ENCODE data around the gene SPPL3. TPM values are rescaled to one million over a fixed set of nuclear protein-coding genes. Genes with fewer than 3 reads are reported as not detected.
"Not testable (repeated sequence)": the region's sequence is repeated elsewhere in the genome, so short reads cannot be mapped to it uniquely, and the experiment has no call there.

The SPPL3 gene
- 43.0 TPM for total RNA-seq
- long read RNA-seq, partial matches to known transcripts: 3 of 17 reads
- long read RNA-seq, other reads (novel, unspliced or antisense): 11 of 17 reads

- DNase-seq (ENCODE audit: low spot score): peak; percentile 96
These were observed at the start of gene SPPL3 for GRCh38 chr12:120904197-120904773. SPPL3 (minus strand) TSS chr12:120904358; CDS start chr12:120903867, 491 bp downstream.

- DNase-seq (ENCODE audit: low spot score): no peak
These were observed 46.6 kb upstream of the SPPL3 start for GRCh38 chr12:120950807-120951206.

GRCh38 chr12:120950260-120950799 is 46.2 kb upstream of the SPPL3 start:
- not testable (repeated sequence) for DNase-seq (ENCODE audit: low spot score)

GRCh38 chr12:120945516-120945915 is 41.4 kb upstream of the SPPL3 start:
- DNase-seq (ENCODE audit: low spot score): not testable (repeated sequence)

GRCh38 chr12:120944645-120945217 is 40.6 kb upstream of the SPPL3 start:
- DNase-seq (ENCODE audit: low spot score): no peak

- no peak for DNase-seq (ENCODE audit: low spot score)
These were observed 39.3 kb upstream of the SPPL3 start for GRCh38 chr12:120943482-120943881.

- no peak for DNase-seq (ENCODE audit: low spot score)
These were observed 37.8 kb upstream of the SPPL3 start for GRCh38 chr12:120941846-120942405.

- DNase-seq (ENCODE audit: low spot score): no peak
These were observed 37.3 kb upstream of the SPPL3 start for GRCh38 chr12:120941412-120941811.

GRCh38 chr12:120940799-120941198 is 36.6 kb upstream of the SPPL3 start:
- DNase-seq (ENCODE audit: low spot score): no peak

GRCh38 chr12:120940006-120940405 is 35.8 kb upstream of the SPPL3 start:
- no peak for DNase-seq (ENCODE audit: low spot score)

GRCh38 chr12:120939523-120939922 is 35.4 kb upstream of the SPPL3 start:
- no peak for DNase-seq (ENCODE audit: low spot score)

- DNase-seq (ENCODE audit: low spot score): no peak
These were observed 34.3 kb upstream of the SPPL3 start for GRCh38 chr12:120938496-120938895.

- no peak for DNase-seq (ENCODE audit: low spot score)
These were observed 32.0 kb upstream of the SPPL3 start for GRCh38 chr12:120936197-120936596.

- no peak for DNase-seq (ENCODE audit: low spot score)
These were observed 29.6 kb upstream of the SPPL3 start for GRCh38 chr12:120933786-120934185.

- no peak for DNase-seq (ENCODE audit: low spot score)
These were observed 28.9 kb upstream of the SPPL3 start for GRCh38 chr12:120932956-120933526.

- no peak for DNase-seq (ENCODE audit: low spot score)
These were observed 27.9 kb upstream of the SPPL3 start for GRCh38 chr12:120932058-120932457.

GRCh38 chr12:120930032-120930431 is 25.9 kb upstream of the SPPL3 start:
- no peak for DNase-seq (ENCODE audit: low spot score)

GRCh38 chr12:120928864-120929652 is 24.9 kb upstream of the SPPL3 start:
- DNase-seq (ENCODE audit: low spot score): no peak

GRCh38 chr12:120925740-120926563 is 21.8 kb upstream of the SPPL3 start:
- DNase-seq (ENCODE audit: low spot score): peak; percentile 33

GRCh38 chr12:120922279-120922678 is 18.1 kb upstream of the SPPL3 start:
- DNase-seq (ENCODE audit: low spot score): no peak
